Ureter (tissue), 1 donor: ENCODE data around the gene CDH4. TPM values are rescaled to one million over a fixed set of nuclear protein-coding genes. Genes with fewer than 3 reads are reported as not detected.

ENCODE experiments used
- DNase-seq: peaks from one replicate; pipeline ENCODE4 v3.0.0-alpha.2; 2020; ENCODE audit warnings: low spot score
- total RNA-seq: library from RNA; stranded (reverse); gene quantifications from one replicate; pipeline ENCODE4 v1.2.4, GENCODE V29; 2023
- donor health status: DM: yes; HTN: yes; CAD: no.

The CDH4 gene
- total RNA-seq, 1 donor from 2014 or later = 0.26 TPM

DNA sequence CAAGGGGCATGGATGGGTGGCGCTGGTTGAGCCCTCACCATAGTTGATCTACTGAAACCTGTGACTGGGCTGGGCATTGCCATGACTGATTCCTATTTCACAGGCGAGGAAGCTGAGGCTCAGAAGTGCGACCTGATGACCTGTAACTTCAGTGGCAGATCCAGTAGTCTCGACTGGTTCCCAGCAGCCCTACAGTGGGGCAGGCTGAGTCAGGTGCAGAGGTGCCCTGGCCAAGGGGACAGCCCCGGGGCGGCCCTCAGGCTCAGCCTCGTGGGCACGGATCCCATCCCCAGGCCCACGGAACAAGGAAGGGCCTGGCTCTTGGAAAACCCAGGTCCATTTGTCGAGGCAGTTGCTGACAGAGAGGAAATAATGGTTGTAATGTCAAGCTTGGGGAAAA, 283.0 kb downstream of the CDH4 start:
- no peak for DNase-seq

DNA sequence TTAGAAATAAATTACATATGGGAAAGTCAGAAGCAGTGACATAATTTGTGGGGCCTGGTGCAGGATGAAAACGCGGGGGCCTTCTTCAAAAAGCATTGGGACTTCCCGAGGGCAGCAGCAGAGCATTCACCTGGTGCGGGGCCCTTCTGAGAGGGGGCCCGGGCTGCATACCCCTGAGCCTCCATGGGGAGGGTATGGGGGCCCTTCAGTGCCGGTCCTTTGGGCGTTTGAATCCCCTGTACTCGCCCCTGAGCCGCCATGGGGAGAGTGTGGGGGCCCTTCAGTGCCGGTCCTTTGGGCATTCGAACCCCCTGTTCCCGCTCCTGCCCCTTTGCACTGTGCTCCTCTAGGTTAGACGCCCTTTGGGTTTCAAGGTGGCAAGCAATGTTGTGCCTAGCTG, 283.5 kb downstream of the CDH4 start:
- no peak for DNase-seq

DNA sequence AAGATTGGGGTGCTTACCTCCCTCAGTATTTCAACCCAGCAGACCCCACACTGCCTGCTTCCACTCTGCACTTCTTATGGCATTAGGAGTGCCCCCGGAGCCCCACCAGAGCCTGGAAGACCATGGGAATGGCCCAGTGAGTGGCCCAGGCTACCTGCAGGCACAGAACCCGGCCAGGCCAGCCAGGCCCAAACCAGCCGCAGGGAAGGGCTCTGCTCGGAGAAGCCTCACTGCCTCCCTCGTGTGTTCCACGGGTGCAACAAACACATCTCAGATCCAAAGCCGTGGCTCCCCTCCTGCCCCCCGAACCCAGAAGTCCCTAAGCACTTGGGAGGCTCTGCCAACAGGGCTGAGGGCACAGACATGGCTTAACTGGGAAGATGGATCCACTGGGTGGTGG, 283.9 kb downstream of the CDH4 start:
- DNase-seq = no peak

DNA sequence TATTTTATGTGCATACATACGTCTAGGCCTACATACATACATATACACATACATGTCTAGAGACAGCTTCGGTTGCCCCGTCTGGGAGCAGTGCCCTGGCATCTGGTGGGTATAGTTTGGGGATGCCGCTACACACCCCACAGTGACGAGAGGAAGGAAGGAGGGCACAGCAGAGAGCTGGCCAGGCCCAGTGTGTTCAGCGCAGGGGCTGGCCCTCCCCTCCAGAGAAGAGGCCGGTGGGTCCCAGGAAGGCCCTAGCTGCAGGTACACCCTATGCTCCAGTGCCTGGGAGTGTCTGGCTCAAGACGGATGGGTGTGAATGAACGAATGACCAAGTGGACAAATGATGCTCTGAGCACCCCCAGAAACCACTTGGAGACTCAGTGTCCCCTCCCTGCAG, 284.6 kb downstream of the CDH4 start:
- no peak for DNase-seq

DNA sequence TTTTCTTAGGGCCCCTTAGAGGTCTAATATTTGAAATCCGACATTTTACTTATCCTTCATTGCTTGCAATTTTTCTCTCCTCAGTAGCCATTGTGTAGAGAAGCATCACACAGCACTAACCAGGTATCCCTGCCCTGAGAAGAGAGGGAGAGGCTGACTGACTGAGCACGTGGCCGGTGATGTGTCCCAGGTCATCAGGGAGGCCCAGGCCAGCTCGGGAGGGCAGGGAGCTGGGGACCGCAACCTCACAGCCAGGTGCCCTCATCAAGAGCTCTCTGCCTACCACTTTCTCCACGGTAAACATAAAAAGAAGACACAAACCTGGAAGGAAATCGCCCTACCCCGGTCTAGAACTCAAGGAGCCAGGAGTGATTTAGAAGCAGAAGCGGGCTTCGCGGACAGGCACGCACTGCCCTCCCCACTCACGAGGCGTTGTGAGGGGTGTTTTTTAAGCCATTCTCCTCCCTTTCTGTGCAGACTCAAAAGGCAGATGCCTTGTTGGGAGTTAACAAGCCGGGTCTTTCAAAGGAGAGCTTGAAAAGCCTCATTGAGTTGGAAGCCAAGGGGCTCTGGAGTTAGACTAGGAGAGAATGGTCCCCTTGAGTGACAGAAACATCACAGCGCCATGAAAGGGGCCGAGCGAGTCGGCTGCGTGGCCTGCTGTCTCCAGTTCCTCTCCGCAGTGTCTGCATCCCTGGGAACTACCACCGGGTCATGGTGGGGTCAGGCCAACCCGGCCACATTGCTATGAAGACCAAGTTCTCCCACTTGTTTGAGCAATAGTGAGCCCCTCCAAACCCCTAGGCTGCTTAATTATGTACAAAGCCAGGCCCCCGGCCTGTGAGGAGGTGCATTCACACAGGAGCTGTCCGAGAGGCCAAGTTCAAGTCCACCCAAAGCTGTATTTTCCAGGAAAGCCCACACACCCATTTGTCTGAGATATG, 285.4 kb downstream of the CDH4 start:
- no peak for DNase-seq

DNA sequence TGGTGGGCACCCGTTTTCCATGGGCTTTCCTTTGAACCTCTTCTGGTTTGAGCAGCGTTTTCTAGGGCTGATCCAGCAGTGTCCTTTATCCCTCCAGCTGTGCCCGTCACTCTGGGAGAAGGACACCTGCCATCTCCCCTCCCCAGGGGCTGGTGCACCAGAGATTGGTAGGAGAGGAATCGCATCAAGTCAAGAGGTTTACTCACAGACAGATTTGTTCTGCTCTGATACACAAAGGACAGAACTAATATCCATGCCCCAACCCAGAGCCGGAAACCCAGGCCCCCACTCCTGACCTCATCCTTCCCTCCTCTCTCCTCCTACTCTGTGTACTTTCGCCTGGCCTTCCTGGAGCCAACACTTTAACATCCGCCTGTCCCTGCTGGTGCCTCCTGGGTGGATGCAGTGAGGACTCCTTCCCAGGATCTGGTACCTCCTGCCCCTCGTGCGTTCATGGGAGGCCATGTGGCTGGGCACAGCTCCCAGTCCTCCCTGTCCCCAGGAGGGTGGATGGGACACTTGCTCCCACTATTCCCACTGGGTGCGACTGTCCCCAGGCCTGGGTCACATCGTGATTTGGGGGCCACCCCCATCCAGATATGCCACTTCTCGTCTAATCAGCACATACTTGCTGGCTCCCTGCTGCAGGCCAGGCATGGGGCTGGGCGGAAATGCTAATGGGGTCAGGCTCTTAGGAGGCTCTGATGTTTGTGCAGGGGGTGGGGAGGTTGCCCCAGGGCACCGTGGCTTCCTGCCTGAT, 286.3 kb downstream of the CDH4 start:
- DNase-seq = no peak

DNA sequence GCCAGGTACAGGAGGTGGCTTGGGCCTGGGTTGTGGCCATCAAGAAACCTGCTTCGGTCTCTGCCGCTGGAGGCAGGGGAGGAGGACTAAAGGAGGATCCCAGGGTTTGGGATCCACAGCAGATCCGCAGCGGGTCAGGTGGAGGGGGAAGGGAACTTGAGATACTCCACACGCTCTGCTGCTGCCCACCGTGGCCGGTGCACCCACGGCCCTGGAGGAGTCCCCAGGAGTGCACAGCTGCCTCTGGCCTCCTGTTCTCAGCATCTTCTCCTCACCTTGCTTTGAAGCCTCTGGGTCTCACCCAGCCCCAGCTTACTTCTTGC, 286.8 kb downstream of the CDH4 start:
- no peak for DNase-seq

DNA sequence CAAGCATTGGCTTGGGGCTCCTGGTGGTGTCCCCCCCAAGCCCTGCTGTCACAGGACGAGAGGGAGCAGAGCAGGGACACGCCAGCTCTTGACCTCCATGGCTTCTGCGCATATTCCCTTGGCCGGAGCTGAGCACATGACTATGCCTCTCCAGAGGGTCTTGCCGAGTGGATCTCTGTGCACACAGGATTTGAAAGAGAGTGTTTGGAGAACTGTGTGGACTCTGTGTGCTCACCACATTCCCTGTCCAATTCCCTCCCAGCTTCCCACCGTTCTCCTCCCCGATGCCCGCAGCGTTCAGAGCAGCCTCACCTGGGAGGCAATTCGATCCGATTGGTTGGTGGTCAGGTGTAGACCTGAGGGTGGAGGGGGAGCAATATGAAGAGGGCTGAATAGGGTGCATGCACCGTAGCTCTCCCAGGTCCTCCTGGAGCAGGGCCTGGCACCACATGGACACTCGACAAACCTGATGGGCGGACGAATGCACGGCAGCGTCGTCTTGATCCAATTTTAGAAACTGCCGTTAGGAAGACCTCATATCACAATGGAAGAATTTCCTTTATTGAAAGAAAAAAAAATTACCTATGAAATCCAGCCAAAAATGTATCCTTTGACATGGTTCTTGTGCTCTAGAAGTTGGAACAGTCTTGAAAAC, 287.8 kb downstream of the CDH4 start:
- no peak for DNase-seq

DNA sequence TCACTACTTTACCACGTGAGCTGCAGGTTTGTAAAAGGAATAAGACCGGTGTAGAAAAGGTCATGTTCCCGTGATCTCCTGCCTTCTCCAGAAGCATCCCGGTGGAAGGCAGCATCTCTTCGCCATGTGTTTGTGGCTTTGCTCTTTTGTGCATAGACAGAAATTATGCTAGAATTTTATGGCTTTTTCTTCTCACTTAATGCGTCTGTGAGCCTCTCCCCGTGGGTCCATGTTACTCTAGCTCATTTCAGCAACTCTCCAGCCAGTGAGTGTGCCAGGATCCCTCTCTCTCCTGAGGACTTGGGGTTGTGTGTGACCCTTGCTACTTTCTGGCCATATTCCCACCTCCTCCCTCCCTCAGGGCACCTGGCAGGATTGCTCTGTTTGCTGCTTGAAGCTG, 289.5 kb downstream of the CDH4 start:
- no peak for DNase-seq

DNA sequence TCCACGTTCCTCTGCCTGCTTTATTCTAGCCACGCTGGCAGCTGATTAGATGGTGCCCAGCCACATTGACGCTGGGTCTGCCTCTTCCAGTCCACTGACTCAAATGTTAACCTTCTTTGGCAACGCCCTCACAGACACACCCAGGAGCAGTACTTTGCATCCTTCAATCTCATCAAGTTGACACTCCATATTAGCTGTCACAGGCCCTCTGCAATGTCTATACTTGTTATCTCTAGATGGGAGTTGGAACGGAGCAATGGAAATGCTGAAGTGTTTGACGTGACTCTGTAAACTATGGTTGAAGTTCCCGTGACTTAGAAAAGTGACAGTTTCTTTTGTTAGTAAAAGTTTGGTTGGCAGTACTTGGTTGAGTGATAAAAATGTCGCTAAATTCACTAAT, 291.0 kb downstream of the CDH4 start:
- DNase-seq = no peak

DNA sequence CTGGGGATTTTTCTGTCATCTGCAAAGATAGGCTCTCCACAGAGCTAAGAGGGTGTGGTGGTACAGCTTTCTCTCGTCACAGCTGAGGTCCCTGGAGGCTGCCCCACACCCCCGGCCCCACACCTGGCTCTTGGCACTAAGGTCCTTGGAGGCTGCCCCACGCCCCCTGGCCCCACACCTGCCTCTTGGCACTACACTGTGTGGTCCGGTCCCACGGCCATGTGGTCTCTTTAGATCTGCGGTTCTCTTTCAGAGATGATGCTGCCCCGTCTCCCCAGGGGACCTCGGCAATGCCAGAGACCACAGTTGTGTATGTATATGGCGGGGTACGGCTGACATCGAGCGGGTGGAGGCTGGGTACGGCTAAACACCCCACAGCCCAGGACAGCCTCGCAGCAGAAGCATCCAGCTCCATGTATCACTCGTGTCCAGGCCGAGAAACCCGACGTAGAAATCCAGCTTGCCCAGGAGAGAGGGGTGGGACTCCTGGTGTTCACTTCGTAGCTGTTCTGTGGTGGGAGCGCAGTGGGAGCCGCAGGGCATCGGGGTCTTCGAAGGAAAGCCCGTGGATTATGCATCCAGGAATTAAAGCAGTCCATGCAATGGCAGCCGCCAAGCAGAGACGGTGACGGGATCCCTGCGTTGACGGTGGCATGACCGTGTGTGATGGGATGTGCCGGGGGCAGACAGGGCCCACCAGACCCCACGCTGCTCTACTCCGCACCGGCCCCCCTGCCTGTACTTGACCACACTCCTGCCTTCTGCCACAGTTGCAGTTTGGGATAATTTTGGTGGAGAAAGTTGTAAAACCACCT, 292.1 kb downstream of the CDH4 start:
- DNase-seq = no peak

DNA sequence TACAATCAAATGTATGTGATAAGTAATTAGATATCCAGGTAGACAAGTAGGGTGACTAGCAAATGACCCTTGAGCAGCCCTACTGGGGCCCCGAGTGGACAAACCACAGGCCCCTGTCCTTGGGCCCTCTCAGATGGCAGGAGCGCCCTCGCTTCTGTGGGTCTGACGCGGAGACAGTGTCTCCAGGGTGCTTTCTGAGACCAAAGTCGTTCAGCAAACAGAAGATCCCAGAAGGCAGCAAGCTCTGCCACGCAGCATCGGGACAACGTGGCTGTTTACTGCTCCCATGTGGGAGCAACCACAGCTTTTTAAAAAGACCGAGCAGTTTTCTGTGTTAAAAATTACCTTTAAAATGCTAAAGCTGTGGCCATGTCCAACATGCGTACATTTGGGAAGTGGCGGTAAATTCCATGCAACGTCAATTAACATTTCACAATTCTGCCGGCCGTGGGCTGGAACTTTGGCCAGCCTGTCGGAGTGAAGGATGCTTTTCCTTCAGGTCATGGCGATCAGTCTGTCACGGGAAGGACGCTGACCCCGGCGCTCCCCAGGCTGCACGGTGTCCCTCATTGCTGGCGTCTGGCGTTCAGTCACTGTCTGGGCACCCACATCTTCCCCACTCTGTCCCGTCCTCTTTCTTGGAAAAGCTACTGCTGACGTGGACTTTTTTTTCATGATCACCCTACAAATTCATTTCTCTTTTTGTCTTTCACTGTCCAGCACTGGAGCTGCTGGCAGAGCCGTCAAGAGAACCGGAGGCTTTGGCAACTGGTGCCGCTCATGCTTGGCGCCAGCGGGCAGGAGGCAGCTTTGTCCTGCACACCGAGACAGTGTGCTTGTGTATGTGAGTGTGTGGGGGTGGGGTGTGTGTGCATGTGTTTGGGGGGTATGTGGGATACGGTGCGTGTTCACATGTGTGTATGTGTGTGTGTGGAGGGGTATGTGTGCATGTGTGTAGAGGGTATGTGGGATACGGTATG, 293.1 kb downstream of the CDH4 start:
- no peak for DNase-seq

DNA sequence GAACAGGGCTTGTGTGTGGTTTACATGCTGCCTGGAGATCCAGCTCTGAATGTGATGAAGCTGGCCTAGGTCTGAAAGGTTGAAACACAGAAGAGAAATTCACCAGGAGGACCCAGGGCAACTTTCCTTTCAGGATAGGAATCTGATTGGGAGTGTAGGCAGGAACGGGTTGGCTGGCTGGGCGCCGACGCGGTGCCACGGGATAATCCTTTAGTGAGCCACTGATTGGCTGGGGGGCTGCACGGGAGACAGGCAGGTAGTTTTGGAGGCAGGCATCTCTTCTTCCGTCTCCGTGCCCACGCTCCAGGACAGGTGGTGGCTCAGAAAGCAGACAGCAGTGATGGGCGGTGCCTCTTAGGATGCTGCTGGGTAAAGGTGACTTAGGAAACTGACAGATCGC, 294.6 kb downstream of the CDH4 start:
- no peak for DNase-seq

DNA sequence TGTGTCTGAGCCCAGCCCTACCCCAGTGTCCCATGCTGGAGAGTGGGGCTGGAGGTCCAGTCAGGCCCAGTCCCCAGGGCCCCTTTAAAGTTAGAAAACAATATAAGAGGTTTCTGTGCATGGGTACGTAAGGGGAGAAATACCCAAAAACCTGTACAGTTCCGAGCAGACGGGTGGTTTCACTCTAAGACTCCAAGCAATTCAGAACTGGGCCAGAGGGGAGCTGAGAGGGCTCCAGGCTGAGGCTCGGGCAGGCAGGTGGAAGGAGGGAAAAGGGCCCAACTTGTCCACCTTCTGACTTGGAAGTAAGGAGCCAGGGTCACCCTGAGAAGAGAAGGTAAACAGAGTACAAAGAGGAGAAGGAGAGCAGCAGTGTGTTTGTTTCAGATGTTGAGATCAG, 296.0 kb downstream of the CDH4 start:
- no peak for DNase-seq

DNA sequence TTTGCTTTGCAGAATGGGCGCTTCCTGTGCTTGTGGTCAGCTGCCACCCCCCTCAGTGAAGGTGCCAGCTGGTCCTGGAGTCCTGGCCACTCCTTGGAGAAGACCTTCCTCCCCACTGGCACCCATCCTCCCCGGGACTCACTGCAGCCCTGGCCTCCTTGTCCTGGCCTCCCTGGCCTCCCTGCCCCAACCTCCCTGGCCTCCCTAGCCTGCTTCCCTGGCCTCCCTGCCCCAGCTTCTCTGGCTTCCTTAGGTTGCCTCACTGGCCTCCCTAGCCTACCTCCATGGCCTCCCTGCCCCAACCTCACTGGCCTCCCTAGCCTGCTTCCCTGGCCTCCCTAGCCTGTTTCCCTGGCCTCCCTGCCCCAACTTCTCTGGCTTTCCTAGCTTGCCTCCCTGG, 297.8 kb downstream of the CDH4 start:
- no peak for DNase-seq

DNA sequence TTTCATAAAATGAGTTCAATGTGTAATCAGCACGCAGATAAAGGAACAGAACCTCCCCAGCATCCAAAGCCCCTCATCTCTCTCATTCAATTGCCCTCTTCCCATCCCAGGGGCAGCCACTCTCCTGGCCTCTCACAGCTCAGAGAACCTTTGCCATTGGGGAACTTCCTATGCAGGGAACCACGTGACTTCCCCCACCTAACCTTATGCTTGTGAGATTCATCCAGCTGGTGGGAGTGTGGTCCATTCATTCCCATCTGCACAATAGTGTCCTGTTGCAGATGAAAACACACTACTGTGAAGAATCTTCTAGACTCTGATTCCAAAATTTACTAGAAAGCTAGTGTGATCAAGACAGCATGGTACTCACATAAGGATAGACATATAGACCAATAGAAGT, 299.3 kb downstream of the CDH4 start:
- DNase-seq = no peak

DNA sequence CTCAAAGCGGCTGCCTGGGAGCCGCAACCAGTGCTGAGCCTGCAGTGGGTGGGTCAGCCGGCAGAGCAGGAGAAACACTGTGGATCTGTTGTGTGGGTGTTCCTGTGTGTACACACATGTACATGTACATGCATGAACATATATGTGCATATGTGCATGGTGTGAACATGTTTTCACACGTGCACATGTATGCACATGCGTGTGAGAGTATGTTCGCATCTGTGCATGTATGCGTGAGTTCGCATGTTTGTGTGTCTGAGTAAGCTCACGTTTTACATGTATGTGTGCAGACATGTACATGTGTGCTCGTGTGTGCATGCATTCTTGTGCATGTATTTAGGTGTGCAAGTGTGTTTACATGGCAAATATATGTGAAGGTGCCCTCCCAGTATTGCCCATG, 302.6 kb downstream of the CDH4 start:
- no peak for DNase-seq

DNA sequence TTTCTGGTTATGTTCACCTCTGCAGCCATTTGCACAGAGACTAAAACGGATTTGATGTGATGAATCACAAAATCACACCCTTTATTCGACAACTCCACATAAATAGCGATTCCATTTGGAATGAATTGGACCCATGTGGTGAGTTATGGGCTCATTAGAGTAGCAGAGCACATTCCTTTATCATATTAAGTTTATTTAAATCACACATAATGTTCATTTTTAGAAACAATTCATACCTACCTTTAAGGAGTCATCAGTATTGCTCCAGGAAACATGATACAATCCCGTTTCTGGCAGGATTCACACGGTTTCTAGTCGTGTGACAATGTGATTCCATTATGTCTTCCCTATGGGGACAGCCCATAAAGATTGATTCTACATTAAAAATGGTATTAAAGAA, 303.5 kb downstream of the CDH4 start:
- DNase-seq = no peak

DNA sequence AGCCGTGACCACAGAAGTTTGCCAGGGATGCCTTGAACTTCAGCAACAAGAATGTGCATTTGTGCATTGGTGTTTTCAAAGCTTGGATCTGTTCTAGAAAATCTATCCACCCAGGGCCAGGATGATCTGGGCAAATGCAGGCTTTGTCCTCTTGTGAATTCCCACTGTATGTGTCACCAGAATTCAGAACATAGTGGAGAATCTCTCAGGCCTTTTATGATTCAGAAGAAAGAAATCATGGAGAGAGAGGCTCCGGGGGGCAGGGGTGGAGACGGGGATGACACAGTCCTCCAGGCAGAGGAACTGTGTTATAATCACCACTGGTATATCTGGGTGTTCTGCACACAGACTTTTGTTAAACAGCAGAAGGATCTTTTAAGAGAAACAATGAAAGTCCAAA, 304.1 kb downstream of the CDH4 start:
- no peak for DNase-seq

DNA sequence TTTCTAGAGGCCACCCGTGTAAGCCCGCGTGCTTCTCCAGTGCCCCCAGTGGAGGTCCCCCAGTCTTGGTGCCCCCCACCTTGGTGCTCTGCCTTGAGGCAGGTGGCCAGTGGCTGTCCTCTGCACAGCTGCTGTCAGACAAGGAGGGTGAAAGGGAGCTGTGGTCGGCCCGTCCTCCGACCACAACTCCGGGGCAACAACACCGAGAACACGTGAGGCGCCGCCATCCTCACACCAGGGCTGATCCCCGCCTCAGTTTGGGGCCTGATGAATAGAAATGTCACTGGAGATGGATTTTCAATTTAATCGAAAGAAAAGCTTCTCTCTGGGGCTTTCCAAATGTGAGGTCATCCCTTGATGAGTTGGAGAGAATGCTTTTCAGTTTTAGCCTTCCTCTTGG, 304.6 kb downstream of the CDH4 start:
- DNase-seq = no peak

DNA sequence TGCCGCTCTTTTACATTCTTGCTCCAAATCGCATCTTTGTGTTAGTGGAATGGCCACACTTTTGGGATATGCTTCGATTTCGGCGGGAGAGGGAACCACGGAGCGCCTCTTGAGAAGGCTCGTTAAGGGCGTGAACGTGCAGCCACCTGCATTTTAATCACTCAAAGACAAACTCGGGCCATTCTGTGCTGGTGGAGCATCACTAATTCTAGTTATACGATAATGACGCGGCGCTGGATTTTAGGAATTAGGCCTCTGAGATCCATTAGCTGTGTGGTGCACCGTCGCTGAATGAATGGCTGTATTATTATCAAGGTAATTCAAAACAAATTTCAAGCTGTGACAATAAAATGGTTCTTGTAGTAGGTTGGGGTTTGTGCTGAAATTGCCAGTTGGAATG, 305.6 kb downstream of the CDH4 start:
- DNase-seq = no peak
